ENCODE results near the gene CDCA7L.
A peak's percentile ranks its signal among the peaks of the same experiment; 100 is the strongest.
"Not testable (repeated sequence)": the region's sequence is repeated elsewhere in the genome, so short reads cannot be mapped to it uniquely, and the experiment has no call there.

CDCA7L gene

GRCh38 chr7:21942955-21943354 is 2.7 kb downstream of the CDCA7L start:
- peak; percentile 17 for DNase-seq

DNA sequence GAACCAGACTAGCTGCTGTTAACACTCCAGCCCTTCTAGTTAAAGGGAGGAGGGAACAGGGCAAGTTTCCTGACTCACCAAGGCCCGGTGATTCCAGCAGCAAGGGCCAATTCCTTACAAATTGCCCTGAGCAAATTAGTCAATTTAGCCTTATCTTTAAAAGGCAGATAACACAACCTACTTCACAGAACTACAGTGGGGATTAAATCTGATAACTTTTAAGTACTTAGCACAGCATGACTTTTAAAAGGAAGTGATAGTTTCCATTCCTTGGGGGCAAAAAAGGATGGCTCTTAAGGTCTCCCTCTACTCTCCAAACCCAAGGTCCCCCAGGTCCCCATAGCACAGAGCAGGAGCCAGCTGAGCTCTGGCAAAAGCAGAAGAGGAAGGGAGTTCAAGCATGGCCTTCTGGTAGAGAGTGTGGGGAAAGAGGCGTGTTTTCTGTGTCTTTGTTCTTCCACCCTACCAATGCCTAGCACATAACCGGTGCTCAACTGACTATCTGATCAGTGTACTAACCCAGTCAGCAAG is 4.0 kb downstream of the CDCA7L start:
- DNase-seq = no peak

DNA sequence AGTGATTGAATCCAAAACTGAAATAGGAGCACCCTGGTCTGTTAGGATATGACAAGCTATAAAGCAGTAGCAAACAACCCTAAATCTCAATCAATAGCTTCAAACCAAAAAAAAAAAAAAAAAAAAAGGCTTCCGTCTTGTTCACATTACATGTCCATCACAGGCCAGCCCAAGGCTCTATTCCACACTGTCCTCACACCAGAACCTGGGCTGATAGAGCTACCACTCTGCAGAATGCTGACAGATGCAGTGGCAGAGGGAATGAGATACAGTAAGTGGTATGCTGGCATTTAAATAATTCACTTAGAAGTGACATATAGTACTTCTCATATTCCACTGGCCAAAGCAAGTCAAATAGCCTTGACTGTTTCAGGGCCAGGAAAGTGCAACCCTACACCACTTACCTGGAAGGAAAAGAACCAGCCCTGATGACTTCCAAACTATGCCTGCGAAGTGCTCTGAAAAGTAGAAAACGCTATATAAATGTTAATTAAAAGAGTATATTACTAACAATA is 5.8 kb downstream of the CDCA7L start:
- no peak for DNase-seq

DNA sequence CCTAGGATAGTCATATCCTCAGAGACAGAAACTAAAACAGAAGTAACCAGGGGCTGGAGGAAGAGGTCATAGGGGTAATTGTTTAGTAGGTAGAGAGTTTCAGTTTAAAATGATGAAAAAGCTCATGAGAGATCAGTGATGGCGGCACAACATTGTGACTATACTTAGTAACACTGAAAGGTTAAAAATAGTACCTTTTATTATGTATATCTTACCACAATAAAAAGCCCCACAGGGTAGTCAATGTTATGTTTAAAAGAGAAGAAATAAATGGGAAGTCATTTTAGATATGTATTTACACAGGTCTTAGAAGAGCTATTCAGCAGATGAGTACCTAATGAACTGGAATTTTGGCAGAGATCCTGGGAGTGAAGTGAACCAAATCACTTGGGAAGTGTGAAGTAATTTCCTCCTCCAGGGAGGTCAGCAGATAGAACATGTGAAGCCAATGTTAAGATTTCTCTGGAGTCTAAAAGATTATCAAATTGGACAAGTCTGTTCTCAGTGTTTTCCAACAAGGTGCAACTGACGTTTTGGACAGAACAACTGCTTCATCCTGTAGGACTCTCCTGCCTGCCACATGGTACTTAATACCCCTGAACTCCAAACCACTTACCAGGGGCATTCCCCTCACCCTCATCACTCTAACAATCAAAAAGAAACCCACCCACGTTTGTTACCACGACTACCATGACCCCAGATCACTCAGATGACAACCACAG is 6.4 kb downstream of the CDCA7L start:
- DNase-seq = no peak

DNA sequence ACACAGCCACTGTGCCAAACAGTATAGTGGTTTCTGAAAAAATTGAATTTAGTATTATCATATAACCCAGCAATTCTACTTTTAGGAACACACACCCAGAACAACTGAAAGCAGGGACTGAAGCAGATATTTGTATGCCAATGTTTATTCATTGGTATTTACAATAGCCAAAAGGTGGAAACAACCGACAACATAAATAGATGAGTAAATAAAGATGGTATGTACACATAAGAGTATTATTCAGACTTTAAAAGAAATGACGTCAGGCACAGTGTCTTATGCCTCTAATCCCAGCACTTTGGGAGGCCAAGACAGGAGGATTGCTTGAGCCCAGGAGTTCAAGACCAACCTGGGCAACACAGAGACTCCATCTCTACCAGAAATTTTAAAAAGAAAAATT is 7.2 kb downstream of the CDCA7L start:
- DNase-seq = no peak

GRCh38 chr7:21934808-21935207 is 10.9 kb downstream of the CDCA7L start:
- DNase-seq = no peak

DNA sequence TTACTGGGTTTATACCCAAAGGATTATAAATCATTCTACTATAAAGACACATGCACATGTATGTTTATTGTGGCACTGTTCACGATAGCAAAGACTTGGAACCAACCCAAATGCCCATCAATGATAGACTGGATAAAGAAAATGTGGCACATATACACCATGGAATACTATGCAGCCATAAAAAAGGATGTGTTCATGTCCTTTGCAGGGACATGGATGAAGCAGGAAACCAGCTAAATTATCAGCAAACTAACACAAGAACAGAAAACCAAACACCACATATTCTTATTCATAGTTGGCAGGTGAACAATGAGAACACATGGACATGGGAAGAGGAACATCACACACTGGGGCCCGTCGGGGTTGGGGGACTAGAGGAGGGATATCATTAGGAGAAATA is 12.4 kb downstream of the CDCA7L start:
- DNase-seq = not testable (repeated sequence)

DNA sequence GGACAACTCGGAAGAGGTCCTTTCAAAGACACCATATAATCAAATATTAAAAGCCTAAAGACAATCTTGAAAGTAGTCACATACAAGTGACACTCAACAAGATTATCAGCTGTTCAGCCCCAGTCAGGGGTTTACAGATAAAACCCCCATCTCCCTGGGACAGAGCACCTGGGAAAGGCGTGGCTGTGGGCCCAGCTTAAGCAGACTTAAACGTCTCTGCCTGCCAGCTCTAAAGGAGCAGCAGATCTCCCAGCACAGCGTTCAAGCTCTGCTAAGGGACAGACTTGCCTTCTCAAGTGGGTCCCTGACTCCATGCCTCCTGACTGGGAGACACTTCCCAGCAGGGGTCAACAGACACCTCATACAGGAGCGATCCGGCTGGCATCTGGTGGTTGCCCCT is 18.0 kb downstream of the CDCA7L start:
- peak; percentile 95 for DNase-seq

DNA sequence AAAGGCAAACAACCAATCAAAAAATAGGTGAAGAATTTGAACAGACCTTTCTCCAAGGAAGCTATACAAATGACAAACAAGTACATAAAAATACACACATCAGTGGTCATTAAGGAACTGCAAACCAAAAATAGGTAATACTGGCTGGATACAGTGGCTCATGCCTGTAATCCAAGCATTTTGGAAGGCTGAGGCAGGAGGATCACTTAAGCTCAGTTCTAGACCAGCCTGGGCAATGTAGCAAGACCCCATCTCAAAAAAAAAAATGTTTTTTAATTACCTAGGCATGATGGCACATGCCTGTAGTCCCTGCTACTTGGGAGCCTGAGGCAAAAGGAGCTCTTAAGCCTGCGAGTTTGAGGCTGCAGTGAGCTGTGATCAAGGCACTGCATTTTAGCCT is 19.3 kb downstream of the CDCA7L start:
- DNase-seq = no peak

DNA sequence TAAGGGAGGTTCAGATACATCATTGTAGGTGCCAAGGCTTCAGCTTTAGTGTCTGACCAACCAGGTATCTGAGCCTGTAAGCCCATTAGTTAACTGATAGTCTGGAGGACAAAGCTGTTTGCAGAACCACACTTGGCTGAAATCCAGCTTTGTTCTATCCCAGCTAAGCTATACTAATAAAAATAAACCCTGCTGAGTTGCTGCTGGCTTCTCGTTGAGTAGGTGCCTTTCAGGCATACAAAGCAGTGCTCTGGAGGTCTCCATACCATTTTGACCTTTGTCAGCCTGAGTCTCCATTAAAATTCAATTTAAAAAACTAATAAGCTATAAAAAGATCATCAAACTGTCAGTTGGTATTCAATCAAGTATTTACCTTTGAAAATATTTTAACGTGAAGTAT is 22.0 kb downstream of the CDCA7L start:
- DNase-seq = peak; percentile 98

DNA sequence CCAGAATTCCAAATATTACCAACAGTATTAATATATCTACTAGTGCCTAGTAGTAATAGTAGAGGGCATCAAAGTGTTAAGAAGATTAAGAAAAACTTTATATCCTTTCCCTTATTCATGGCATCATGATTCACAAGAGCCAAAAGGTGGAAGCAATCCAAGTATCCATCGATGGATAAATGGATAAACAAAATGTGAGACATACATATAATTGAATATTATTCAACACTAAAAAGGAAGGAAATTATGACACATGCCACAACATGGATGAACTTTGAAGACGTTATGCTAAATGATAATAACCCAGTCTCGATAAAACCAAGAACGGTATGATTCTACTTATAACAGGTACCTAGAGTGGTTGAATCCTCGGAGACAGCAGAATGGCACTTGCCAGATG is 23.1 kb downstream of the CDCA7L start:
- no peak for DNase-seq

GRCh38 chr7:21920936-21921335 is 24.8 kb downstream of the CDCA7L start:
- DNase-seq = peak; percentile 46

DNA sequence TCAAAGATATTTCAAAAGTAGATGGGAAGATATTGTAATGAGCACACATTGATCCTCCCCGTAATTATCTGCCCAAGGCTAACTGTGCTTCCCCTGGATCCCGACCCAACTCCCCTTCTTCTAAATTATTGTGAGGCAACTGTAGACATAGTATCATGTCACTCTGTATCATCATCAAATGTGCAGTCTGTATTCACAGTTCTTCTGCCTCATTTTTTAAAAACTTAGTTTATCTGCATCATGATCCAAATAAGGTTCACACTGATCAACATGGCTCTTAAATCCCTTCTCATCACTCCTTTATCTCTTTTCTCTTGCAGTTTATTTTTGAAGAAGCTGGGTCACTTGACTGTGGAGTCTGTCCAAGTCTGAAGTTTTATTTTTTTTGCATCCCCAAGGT is 27.5 kb downstream of the CDCA7L start:
- DNase-seq = no peak

DNA sequence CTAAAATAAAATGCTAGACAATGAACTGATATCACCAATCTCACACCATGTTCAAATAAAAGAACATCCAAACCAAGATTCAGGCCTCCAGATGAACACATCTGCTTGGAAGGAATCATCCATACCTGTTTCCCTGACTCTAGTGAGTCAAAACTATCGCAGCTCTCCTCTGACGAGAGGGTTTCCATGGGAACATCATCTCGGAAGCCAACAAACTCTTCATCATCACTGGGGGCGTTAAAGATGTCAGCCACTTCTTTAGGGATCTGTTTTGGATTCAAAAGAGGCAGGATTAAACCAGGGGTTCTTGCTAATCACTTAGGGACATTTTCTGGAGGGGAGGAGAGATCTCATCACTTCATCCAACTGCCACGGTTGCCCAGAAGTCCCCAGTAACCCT is 29.1 kb downstream of the CDCA7L start:
- peak; percentile 27 for DNase-seq

DNA sequence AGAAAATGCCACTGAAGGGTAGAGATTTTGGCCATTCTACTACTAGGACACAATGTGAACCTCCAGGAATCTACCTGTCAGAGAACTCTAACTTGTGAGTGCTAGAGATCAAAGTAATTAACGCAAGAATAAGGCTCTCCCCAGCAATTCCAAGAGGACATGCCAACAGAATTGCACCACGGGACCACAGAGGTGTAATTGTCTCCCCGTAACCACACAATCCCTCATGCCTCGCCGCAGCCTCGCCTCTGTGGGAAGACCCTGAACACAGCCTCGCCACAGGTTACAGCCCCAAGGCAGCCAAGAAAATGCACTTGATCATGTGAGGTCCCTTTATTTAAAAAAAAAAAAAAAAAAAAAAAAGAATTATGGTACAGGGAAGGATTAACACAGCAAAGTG is 29.5 kb downstream of the CDCA7L start:
- no peak for DNase-seq

DNA sequence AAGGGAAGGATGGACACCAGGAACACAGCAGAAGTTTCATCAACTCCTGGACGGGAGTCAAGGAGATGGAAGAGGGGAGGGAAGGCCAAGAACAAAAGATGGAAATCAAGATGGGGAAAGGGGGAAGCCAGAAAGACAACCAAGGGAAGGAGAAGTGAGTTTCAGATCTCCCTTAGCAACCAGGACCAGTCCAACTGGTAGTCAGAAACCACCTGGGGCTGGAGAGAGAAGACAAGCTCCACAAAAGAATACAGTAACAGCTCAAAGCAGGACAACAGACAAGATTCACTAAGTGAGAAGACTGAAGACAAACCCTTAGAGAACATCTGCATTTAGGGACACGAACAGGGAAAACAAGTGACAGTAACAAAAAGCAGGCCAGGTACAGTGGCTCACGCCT is 30.6 kb downstream of the CDCA7L start:
- no peak for DNase-seq

GRCh38 chr7:21914671-21915070 is 31.0 kb downstream of the CDCA7L start:
- no peak for DNase-seq

GRCh38 chr7:21912931-21913780 is 32.5 kb downstream of the CDCA7L start:
- no peak for DNase-seq

GRCh38 chr7:21912305-21912704 is 33.4 kb downstream of the CDCA7L start:
- no peak for DNase-seq

DNA sequence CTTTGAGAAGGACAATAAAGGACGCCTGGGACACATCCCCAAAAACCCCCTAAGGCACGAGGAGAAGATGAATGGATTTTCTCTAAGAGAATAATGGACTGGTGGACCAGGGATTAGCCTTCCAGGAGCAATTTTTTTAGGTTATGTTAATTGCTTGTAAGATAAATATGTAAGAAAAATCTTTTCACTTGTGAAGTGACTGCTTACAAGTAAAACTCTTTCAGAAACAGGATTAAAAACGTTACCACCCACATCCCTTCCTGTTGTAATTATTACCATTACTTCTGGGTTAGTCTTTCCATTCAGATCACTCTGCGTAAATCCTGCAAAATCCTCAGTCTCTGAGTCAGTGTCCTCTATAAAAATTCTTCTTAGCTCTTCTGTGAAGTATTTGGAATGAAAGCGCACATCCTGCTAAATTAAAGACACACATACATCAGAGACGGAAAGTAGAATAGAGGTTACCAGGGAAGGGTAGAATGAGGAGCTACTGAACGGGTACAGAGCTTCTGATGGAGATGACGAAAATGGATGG is 34.3 kb downstream of the CDCA7L start:
- no peak for DNase-seq

DNA sequence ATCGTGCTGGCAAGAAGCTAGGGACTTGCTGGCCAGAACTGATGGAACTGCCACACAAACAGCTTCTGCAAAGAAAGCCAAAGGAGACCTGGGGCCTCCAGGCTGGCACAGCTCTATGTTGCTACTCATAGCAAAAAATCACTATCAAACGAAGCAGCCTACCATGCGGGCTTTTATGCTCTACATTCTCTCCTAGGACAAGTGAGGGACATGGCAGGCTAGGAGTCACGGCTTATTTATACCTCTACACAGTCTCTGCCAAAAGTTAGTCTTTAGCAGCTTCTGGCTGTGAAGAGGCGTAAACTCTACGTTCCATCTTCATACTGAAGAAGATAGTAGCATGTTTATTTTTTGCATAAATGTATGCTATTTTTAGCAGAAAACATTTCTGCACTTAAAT is 35.4 kb downstream of the CDCA7L start:
- DNase-seq = no peak

GRCh38 chr7:21908746-21909145 is 37.0 kb downstream of the CDCA7L start:
- DNase-seq = no peak

DNA sequence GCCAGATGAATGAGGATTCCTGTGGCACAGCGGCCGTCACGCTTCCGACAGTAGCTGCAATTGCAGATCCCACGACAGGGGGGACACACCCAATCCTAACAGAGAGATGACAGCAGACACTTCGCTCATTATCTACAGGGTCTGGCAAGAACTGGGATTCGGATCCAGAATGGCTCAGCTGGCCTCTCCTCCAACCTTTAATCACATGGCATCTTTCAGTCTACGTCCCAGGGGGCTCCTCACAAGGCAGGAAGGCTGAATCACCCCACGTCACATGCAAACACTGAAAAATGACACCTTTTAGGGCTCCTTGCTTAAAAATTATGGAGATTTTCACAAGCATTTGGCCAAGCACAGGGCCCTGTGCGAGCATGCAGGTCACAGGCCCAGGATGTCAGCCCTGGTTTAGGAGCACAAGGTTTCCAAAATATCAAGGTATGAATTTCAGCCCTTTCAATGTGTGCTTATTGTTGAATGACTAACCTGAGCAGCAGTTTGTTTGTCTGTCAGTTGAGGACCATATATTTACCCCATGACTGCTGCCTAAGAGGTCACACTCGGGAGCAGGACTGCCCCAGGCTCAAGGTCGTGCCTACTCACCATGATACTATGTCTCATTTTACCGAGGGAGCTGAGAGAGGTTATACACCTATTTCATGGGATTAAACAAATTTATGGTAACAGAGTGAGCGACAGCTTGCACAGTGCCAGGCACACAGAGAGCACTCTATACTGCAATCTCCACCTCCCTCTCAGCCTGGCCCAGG is 42.5 kb downstream of the CDCA7L start:
- no peak for DNase-seq
